KMS-11 (cell line): Measurements from ENCODE around the gene METTL4.

ENCODE experiments used
- H2AFZ ChIP-seq: fragments of 200-600 bp; sonication (generic); 2 replicates; pipeline ENCODE4 v1.6.1; 2016; ENCODE audit warnings: antibody characterized with exemption, mixed run types, low read depth
- H3K27ac ChIP-seq: fragments of 200-600 bp; sonication (generic); 2 replicates; pipeline ENCODE4 v1.6.1; 2016; ENCODE audit warnings: mild to moderate bottlenecking, mixed run types
- H3K27me3 ChIP-seq: fragments of 200-600 bp; sonication (generic); 2 replicates; pipeline ENCODE4 v1.6.1; 2017; ENCODE audit warnings: mild to moderate bottlenecking, low read depth, mixed run types, moderate library complexity; ENCODE audit not compliant: insufficient read depth
- H3K36me3 ChIP-seq: fragments of 200-600 bp; sonication (generic); 2 replicates; pipeline ENCODE4 v1.6.1; 2017; ENCODE audit warnings: mild to moderate bottlenecking, mixed run types; ENCODE audit not compliant: insufficient read depth
- H3K4me1 ChIP-seq: fragments of 200-600 bp; sonication (generic); 2 replicates; pipeline ENCODE4 v1.6.1; 2016; ENCODE audit warnings: mild to moderate bottlenecking, low read depth, mixed run types; ENCODE audit not compliant: poor library complexity, severe bottlenecking
- H3K4me2 ChIP-seq: fragments of 200-600 bp; sonication (generic); 2 replicates; pipeline ENCODE4 v1.7.0; 2016; ENCODE audit warnings: mild to moderate bottlenecking, mixed run types
- H3K4me3 ChIP-seq: fragments of 200-600 bp; sonication (generic); IDR thresholded peaks from 2 replicates; pipeline ENCODE4 v1.6.1; 2017; ENCODE audit warnings: low read depth, low read length, mixed read lengths; ENCODE audit not compliant: insufficient read depth
- H3K79me2 ChIP-seq: fragments of 200-600 bp; sonication (generic); 2 replicates; pipeline ENCODE4 v1.6.1; 2016; ENCODE audit warnings: low read depth, mixed run types; ENCODE audit not compliant: insufficient read depth
- H3K9ac ChIP-seq: fragments of 200-600 bp; sonication (generic); 2 replicates; pipeline ENCODE4 v1.6.1; 2016; ENCODE audit warnings: mild to moderate bottlenecking, mixed run types
- H4K20me1 ChIP-seq: fragments of 200-600 bp; sonication (generic); 2 replicates; pipeline ENCODE4 v1.6.1; 2016; ENCODE audit warnings: mild to moderate bottlenecking, mixed run types; ENCODE audit not compliant: insufficient read depth
- TF ChIP-seq, protein P1 (sequence below): fragments of 200-600 bp; sonication (generic); conservative IDR thresholded peaks from 2 replicates; pipeline ENCODE4 v1.6.1; 2017; ENCODE audit warnings: low read depth, mild to moderate bottlenecking, antibody characterized with exemption, low read length, moderate library complexity, mixed read lengths

The METTL4 gene

DNA sequence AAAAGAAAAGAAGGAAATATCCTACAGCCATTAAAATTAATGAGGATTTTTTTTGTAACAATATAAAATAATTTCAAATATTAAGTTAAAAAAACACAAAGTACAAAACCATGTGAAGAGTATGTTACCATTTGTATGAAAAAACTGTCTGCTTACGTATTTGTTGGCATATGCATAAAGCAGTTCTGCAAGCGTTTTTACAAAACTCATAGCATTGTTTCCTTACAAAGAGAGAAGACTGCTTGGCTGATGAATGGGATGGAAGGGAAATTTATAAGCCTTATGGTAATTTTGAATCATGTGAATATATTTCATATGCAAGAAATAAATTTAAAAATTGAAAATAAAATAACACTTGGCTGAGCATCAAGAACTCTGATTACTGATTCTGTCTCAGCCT is 63.1 kb downstream of the METTL4 start:
- Histone ChIP-seq H3K9ac (no peak overlapping the region), H3K4me1 (no peaks in the 10 kb centered on the region), H2AFZ (no peak overlapping the region)

DNA sequence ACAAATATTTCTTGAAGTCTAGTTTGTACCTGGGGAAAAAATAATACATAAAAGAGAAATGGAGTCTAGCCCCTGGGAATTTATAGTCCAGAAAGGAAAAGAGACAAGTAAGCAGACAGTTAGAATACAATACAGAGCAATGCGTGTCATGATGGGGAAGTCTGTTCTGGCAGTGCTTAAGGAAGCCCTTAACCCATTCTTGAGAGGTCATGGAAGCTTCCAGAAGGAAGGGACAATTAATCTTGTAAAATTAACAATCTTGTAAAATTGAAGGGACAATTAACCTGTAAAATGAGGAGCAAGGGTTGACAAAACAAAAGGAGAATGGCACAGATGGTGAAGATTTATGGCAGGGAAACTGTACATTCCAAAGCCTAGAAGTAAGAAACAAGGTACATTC is 66.7 kb downstream of the METTL4 start:
- Histone ChIP-seq H3K4me3 (no peak overlapping the region), H3K27me3 (no peaks in the 10 kb centered on the region), H3K36me3 (no peaks in the 10 kb centered on the region), H3K79me2 (no peaks in the 10 kb centered on the region), H4K20me1 (no peaks in the 10 kb centered on the region), H3K4me1 (no peaks in the 10 kb centered on the region), H3K4me2 (no peak overlapping the region), H2AFZ (no peak overlapping the region), H3K27ac (no peak overlapping the region), H3K9ac (no peak overlapping the region)
- TF ChIP-seq, protein P1, sequence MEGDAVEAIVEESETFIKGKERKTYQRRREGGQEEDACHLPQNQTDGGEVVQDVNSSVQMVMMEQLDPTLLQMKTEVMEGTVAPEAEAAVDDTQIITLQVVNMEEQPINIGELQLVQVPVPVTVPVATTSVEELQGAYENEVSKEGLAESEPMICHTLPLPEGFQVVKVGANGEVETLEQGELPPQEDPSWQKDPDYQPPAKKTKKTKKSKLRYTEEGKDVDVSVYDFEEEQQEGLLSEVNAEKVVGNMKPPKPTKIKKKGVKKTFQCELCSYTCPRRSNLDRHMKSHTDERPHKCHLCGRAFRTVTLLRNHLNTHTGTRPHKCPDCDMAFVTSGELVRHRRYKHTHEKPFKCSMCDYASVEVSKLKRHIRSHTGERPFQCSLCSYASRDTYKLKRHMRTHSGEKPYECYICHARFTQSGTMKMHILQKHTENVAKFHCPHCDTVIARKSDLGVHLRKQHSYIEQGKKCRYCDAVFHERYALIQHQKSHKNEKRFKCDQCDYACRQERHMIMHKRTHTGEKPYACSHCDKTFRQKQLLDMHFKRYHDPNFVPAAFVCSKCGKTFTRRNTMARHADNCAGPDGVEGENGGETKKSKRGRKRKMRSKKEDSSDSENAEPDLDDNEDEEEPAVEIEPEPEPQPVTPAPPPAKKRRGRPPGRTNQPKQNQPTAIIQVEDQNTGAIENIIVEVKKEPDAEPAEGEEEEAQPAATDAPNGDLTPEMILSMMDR = no peak

More for the DNA sequence above, 63.1 kb downstream of the METTL4 start:
- Histone ChIP-seq H3K4me3 (no peak overlapping the region), H3K4me2 (no peak overlapping the region), H3K79me2 (no peaks in the 10 kb centered on the region), H4K20me1 (no peaks in the 10 kb centered on the region), H3K27me3 (no peaks in the 10 kb centered on the region), H3K27ac (no peak overlapping the region), H3K36me3 (no peaks in the 10 kb centered on the region)
- TF ChIP-seq, protein P1 = no peak

DNA sequence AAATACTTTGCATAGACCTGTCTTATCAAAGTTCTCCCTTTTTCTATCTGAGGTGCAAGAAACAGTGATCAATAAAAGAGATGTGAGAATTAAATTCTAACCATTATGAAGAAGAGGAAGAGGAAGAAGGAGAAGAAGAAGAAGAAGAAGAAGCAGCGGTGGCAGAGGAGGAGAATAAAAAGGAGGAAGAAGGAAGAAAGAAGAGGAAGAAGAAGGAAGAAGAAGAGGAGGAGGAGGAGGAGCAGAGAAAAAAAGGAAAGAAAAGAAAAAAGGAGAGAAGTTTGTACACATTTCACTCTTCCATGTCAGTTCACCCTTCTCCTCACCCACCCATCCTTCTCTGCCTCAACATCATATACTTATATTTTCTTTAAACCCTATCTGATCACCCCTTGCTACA is 68.4 kb downstream of the METTL4 start:
- no peak overlapping the region for H3K4me2 ChIP-seq
- H2AFZ ChIP-seq = no peak overlapping the region
- H3K9ac ChIP-seq = no peak overlapping the region
- TF ChIP-seq, protein P1 = no peak
- no peaks in the 10 kb centered on the region for H3K36me3 ChIP-seq
- no peak overlapping the region for H3K27ac ChIP-seq
- H3K4me3 ChIP-seq = no peak overlapping the region
- H3K79me2 ChIP-seq = no peaks in the 10 kb centered on the region
- H4K20me1 ChIP-seq = no peaks in the 10 kb centered on the region
- H3K4me1 ChIP-seq = no peaks in the 10 kb centered on the region
- no peaks in the 10 kb centered on the region for H3K27me3 ChIP-seq

DNA sequence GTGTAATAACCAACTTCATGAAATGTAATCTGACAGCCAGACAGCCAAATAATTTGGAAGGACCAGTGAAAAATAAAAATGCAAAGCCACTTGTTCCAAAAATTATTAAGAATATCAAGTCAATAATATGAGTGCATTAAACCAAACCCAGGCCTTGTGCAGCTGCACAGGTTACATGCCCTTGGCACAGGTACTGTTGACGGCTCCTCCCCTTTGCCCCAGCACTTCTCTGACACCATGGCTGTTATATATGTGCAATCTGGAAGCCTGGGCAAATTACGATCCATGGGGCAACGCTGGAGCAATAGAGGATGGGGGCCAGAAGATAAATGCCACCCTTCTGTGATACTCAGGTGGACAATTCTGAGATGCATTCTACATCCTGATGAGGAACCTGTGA is 68.9 kb downstream of the METTL4 start:
- H4K20me1 ChIP-seq = no peaks in the 10 kb centered on the region
- H3K27me3 ChIP-seq = no peaks in the 10 kb centered on the region
- H3K4me1 ChIP-seq = no peaks in the 10 kb centered on the region
- no peak overlapping the region for H3K9ac ChIP-seq
- H3K36me3 ChIP-seq = no peaks in the 10 kb centered on the region
- TF ChIP-seq, protein P1 = no peak
- H3K79me2 ChIP-seq = no peaks in the 10 kb centered on the region
- H2AFZ ChIP-seq = no peak overlapping the region
- no peak overlapping the region for H3K4me2 ChIP-seq
- H3K4me3 ChIP-seq = no peak overlapping the region
- no peak overlapping the region for H3K27ac ChIP-seq

DNA sequence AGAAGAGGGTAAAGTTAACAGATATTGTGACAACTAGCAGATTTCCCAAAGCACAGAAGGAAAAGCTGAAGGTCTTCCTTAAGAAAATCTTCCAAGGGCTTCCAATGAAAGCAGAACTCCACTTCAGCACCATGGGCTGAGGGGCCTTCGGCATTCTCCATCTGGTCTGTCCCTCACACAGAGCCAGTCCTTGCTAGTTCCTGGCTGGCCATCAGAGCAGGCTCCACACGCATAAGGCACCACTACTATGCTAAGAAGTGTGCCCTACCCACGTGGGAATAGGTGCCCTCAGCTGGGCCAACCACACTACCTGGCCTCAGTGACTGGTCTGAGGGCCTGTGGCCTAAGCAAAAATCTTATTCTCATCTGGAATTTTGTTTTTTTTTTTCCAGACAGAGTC is 73.5 kb downstream of the METTL4 start:
- no peak overlapping the region for H2AFZ ChIP-seq
- H3K4me2 ChIP-seq = no peak overlapping the region
- no peaks in the 10 kb centered on the region for H3K27me3 ChIP-seq
- no peaks in the 10 kb centered on the region for H4K20me1 ChIP-seq
- no peaks in the 10 kb centered on the region for H3K4me1 ChIP-seq
- TF ChIP-seq, protein P1 = no peak
- no peak overlapping the region for H3K9ac ChIP-seq
- no peaks in the 10 kb centered on the region for H3K79me2 ChIP-seq
- H3K27ac ChIP-seq = no peak overlapping the region
- H3K36me3 ChIP-seq = no peaks in the 10 kb centered on the region
- no peak overlapping the region for H3K4me3 ChIP-seq
